ENCODE measurements around the gene SCGB3A1.

- TF ChIP-seq POLR2A (IDR thresholded peaks at IDR 0.05) (no peak), CTCF (IDR thresholded peaks at IDR 0.05) (no peak)
Observed at GRCh38 chr5:180619563-180619915, 28.2 kb upstream of the SCGB3A1 start.
